ENCODE results near the gene CHGA.

Gene CHGA

DNA sequence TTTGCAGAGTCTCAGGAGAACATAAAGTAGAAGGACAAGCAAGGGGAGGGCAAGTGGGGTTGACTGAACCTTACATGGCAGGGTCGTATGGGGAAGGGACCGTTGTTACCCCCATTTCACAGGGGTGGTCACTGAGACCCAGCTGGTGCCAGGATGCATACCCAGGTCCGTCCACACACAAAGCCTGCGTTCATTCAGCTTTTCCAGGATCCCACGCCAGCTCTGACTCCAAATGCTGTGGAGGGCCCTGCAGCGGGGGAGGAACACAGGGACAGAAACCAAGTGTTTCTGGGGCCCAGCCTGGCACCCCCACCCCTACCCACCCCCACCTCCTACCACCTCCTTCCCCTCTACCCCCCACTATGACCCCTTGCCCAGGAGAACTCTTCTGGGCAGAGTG lies 16.5 kb upstream of the CHGA start:
- FAIRE-seq = no peak

DNA sequence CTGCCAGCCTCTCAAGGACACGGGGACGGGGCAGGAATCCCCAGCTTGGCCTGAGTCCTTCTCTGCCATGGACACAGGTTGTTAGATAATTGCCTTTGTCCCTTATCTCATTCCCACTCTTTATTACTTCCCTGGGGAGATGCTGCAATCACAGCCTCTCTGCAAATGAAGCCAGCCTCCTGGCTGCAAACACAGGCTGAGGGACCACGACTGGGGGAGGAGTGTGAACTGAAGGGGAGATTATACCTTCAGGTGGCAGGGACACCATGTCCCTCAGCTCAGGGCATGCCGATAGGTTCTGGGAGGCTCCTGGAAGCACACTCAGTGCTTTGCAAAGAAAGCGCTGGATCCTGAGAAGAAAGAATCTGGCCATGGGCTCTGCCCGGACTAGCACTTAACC lies 16.1 kb upstream of the CHGA start:
- FAIRE-seq = no peak

DNA sequence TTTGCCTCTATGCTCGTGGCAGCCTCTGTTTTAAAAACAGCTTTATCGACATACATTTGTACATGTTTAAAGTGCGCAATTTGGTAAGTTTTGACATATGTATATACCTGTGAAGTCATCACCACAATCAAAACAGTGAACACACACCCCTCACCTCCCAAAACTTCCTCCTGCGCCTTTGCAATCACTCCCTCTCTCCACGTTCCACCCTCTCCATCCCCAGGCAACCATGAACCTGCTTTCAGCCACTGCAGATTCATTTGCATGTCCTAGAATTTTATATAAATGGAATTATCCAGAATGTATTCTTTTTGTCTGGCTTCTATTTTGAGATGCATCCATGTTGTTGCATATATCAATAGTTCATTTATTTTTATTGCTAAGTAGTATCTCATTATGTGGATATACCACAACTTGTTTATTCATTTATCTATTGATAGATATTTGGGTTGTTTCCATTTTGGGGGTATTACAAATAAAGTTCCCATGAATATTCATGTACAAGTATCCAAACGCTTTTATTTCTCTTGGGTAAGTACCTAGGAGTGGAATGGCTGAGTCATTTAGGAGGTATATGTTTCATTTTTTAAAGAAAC lies 15.5 kb upstream of the CHGA start:
- FAIRE-seq = no peak

DNA sequence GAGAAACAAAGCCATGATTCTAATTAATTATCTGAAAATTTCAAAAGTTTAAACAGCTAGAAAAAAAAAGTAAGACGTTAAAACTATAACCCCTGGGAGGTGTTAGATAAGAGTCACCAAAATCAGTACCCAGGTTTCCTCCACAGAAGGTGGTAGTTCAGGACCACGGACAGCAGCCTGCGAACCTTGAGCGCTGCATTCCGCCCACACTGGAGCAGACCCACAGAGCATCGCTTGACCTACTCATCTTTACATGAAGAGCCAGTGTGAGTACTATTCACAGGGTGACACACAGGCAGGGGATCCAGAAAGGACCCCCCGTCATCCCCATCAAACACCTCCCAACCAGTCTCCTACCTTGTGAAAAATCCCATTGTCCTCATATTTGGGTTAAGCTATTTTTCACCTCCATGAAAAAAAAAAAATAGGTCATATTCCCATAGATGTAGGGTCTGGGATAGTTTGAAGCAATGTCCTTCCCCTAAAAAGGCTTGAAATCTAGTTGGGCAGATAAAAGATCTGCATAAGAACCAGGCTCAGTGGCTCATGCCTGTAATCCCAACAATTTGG lies 8.8 kb upstream of the CHGA start:
- no peak for FAIRE-seq

DNA sequence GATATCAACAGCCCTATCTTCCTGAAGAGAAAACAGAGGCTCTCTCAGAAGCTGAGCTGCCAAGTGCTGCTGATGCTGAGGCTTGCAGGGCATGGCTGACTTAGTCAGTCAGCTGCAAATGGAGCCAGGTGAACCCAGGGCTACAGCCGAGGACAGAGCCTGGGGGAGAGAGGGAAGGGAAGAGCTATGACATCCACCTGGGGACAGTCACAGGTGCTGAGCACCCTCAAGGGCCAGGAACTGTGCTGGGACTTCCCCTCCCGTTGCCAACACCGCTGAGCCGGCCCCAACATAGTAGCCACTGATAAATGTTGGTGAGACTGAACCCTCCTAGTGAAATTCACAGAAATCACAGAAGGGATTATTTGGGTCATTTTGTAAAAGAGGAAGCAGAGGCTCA lies 6.7 kb upstream of the CHGA start:
- no peak for FAIRE-seq

DNA sequence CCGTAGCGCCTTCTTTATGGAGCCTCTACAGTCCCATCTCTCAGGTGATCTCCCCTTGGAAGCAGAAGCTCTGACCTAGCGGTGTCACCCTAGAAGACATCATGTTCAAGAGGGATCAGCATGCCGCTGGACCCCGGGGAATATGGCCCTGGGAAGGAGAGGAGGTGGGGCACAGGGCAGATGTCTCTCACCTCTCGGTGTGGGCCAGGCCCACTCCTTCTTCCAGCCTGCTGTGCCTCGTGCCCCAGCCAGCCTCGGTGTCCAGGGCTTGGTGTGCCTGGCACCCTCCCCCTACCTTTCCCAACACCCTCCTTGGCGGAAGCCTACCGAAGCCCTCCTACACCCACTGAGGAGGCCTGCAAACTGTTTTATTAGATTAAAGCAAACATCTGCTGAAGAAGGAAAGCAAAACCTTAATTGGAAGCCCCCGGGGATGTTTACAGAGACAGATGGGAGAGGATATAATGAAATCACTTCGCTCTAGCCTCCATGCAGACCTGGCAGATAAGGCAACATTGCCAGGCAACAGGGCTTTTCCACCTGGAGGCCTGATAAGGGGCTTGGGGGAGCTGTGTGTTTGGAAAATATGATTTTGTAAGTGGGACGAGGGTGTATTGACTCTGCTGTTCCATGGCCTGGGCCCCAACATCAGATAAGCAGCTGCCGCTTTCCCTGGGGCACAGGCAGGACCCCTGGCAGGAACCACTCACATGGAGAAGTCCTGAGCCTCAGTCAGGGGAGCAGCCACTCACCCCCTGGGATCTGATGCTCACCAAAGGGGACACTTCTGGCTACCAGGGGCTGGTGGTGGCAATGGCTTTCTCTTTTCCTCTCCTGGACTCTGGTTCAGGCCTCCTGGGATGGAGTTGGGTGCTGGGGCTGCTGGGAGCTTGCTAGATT lies 5.7 kb upstream of the CHGA start:
- FAIRE-seq = no peak

DNA sequence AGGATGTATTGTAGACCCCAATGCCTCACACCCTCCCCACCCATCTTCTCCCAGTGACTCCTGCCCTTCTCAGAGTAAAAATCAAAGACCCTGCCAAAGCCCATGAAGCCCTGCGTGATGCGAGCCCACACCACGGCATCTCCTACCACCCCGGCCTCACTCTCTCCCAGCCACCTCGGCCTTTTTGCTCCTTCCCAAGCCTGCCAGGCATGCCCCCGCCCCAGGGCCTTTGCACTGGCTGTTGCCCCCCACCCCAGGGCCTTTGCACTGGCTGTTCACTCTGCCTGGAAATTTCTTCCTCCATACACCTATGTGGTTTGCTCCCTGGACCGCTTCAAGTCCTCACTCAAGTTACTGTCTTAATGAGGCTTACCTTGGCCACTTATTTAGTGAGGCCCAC lies 5.0 kb upstream of the CHGA start:
- no peak for FAIRE-seq

DNA sequence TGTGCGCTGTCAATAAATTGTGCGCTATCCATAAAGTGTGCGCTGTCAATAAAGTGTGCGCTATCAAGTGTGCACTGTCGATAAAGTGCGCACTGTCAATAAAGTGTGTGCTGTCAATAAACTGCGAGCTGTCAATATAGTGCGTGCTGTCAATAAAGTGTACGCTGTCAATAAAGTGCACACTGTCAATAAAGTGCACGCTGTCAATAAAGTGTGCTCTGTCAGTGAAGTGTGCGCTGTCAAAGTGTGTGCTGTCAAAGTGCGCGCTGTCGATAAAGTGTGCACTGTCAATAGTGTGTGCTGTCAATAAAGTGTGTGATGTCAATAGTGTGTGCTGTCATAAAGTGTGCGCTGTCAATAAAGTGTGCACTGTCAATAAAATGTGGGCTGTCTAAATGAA lies 2.9 kb upstream of the CHGA start:
- FAIRE-seq = no peak

DNA sequence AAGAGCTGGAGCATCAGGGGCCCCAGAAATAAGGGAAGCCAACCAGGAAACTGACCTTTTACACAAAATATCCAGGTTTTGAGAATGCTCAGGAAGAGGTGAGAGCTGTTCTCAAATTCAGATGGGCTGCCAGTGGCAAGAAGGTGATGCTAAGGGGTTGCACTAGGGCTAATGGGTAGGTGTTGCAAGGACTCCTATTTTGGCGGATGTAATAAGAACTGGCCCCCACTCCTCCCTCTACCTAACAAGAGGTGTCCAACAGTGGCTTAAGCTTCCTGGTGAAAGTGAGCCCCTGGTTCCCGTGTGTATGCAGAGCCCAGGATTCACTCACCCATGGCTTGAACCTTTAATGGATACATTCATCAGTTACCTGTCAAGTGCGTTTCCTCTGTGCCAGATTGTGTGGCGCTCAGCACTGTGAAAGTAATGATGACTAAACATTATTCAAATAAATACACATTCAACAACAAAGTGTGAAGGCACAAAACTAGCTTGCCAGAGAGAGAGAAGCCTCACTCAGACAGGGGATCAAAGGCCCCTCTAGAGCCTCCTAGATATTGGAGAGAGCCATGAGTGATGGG lies 705 bp upstream of the CHGA start:
- FAIRE-seq = no peak

DNA sequence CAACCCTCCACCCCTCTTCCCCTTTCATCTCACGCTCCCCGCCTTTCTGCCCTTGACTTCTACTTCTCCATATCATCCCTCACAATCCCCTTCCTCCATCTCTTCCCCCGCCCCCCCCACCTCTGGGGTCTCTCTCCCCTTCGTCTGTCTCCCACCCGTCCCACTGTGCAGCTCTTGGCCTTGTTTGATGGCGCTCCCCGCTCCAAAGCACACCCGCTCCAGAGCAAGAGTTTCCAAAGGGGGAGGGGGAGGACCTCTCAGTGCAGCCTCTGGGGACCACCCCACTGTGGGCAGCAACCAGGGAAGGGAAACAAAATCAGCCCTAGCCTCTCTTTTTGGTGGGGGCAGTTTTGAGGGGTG lies 774 bp downstream of the CHGA start:
- FAIRE-seq = no peak

DNA sequence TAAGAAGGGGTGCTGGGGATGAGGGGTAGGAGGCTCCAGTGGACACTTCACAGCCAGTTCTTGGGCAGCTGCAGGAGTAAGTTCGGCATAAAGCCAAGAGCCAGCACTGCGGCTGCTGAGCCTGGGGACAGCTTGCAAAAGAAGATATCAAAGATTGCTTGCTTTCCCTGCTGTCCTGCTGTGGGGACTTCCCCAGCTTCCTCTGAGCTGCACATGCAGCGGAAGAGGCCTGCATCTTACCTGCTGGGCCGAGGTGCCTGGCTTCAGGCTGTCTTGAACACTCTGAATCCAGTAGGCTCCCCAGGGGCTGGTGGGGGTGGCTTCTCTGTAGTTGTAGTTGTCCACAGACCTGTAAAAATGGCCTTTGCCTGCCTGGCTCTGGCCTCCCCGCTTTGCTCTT lies 1.3 kb downstream of the CHGA start:
- no peak for FAIRE-seq

DNA sequence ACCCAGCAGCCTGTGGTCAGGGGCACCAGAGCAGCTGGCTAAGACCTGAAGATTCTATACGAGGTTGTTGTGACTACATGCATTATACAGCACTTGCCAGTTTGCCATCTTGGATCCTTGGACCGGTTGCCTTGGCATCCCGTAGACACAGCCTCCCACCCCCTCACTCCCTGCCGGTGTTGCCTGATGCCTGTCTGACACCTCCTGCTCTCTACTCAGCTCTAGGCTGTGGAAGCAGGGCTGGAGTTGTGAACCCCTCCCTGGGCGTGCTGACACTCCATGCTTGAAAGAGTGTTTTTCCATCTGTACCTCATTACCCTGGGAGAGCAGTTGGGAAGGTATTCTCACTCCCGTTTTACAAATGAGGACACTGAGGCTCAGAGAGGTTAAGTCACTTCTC lies 2.5 kb downstream of the CHGA start:
- FAIRE-seq = no peak

DNA sequence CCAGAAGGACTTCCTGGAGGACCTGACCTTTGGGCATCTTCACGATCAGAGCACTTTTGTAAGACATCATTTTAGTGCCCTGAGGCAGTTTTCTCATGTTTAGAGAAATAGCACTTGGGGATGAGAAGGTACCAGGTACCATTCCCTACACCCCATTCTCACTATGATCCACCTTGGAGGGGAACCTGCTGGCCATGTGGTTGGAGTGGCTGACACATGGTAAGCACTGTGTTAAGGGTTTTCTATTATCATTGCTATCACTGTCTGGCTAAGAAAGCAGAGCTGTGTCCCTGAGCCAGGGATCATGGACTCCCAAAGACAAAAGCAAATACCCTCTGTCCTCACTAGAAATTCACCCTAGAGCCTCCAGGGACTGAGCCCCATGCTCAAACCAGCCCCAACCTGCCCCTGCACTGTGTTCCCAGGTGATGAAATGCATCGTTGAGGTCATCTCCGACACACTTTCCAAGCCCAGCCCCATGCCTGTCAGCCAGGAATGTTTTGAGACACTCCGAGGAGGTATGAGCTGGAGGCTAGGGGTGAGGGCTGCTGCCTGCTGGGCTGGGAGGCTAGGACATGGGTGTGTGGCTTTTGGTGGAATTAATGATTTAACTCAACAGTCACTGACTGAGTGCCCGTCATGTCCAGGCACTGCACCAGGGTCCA lies 3.4 kb downstream of the CHGA start:
- no peak for FAIRE-seq

DNA sequence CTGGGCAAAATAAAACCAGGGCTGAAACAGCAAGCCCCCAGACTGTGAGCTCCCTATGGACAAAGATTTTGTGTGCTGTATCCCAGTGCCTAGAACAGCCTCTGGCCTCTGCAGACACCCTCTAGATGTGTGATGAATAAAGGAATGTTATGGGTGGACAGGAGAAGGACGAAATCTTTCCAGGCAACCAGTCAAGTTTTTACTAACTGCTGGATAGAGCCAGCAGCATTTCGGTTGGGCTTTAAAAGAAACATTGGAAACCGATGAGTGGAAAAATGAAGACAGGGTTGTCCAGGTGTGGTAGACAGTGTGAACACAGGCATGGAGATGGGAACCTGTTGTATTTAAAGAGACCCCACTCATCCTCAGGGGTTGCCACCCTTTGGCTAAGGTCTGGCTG lies 4.0 kb downstream of the CHGA start:
- no peak for FAIRE-seq

DNA sequence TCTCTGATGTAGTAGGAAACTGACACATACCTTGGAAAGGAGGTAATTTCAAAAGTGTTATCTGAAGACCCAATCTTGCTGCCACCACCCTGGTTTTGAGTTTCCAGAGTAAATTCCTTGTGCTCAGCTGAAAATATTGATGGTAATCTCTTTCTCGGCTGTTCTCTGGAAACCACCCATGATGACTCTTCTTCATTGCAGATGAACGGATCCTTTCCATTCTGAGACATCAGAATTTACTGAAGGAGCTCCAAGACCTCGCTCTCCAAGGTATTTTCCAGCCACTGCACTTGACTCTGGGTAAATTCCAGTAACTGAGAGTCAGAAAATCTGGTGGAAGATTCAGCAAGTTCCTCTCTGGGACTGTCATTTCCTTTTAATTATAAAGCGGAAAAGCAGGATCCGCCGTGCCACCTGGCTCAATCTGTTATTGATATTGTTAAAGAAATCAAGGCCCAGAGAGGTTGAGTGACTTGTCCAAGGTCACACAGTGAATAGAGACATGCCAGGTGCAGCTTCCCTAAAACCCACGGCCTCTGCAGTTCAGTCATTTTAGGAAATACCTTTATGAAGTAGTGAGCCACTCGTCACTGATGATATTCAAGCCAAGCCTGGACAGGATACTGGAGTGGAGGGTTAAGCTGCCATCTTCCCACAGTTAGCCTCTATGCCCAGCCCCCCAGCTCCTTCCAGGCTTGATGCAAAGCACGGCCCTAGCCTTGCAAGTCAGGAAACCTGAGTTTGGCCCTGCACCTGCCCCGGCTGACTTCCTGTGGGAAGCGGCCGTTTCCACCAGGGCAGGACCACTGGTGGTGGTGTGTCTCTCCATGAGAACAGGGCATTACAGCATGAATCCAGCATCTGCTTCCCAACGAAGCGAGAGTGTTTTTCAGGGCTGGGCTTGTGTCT lies 4.7 kb downstream of the CHGA start:
- FAIRE-seq = no peak

DNA sequence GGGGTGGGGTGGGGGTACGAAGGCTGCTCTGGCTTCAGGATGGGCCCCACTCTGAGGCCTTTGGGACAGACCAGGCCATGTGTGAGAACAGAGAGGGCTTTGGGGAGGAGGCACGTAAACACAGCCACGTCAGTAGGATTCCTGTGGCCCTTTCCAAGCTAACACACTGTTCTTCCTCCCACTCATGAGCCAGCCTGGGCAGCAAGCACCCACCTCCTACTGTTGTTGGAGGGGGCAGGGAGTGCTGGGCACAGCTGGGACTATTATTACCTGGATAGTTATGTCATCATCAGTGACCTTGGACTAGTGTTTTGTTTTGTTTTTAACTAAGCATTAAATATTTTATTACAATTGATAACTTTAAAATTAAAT lies 5.3 kb downstream of the CHGA start:
- no peak for FAIRE-seq

DNA sequence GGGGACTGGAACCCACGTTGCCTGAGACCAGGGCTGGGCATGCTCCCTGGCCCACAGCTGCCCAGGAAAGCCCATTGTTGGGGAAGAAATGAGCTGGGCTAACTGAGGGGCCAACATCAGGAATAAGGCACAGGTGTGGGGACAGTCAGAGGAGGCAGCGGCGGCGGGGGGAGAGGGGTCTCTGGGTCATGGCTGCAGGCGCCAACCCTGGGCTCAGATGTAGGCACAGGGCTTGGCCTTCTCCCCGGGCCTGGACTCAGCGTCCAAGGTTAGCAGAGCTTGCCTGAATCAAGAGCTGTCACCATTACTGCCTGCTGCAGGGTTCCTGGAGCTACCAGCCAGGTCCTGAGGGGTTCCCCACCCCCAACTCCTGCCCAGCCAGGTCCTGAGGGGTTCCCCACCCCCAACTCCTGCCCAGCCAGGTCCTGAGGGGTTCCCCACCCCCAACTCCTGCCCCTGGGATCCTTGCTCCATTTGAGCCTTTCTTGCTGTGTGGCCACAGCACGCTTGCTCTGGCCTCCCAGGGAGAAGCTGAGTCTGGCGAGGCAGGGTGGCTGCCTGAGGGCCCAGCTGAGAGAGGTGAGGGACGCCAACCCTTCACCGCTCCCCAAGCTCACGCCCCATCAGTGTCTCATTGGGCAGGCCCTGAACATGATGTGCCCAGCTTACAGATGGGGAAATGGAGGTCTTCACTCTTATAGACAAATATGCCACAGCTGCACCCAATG lies 6.2 kb downstream of the CHGA start:
- no peak for FAIRE-seq

DNA sequence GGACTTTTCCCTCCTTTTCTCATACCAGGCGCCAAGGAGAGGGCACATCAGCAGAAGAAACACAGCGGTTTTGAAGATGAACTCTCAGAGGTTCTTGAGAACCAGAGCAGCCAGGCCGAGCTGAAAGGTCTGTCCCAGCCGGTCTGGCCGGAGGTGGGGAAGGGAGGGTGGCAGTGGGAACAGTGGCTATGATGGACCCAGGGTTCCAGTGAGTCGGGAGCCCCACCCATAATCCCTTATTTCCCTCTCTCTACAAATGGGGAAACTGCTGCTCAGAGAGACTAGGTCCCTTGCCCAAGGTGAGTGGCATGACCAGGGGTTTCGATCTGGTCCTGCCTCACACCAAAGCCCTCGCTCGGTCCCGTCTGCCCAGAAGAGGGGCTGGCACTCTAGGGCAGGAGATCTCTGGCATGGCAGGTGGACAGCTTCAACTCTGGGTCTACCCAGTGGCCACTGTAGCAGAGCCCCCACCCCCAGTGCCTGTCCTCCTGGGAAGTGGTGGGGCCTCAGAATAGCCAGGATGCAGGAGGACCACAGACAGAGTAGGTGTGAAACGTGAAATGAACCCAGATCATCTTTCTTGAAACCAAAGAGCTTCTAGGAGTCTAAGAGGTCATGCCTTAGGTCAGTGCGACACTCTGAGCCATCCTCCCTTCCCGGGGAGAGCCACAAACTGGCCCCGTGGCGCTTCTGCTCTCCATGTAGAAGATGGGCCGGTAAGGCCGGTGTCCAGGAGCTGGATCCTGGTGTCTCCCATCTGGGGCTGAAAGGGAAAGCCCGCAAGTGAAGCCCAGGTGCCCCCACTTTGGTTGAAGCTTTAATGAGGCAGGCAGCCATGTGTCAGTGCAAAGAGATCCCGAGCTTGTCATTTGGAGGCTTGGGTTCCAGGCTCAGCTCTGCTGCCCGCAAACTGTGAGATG lies 7.0 kb downstream of the CHGA start:
- no peak for FAIRE-seq

DNA sequence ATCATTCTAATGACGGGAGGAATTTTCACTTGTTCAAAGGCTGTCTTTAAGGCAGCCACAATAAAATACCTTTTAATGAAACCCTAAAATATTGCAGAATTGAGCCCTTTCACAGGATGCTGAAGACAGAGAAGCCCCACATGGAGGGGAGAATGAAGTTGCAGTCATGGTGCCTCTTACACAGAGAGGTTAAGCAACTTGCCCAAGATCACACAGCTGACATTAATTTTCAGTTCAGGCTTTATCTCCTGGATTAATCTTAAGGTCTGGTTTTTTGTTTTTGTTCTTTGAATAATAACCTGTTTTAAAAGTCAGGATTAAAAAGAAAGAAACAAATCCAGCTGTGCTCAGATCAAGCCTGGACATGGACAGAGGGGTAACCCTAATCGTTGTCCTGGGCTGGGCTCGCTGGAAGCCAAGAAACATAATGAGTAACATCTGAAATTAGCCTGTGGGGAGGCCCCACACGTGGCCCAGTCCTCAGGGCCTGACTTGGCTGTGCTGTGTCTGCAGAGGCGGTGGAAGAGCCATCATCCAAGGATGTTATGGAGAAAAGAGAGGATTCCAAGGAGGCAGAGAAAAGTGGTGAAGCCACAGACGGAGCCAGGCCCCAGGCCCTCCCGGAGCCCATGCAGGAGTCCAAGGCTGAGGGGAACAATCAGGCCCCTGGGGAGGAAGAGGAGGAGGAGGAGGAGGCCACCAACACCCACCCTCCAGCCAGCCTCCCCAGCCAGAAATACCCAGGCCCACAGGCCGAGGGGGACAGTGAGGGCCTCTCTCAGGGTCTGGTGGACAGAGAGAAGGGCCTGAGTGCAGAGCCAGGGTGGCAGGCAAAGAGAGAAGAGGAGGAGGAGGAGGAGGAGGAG lies 8.0 kb downstream of the CHGA start:
- FAIRE-seq = no peak

All from TTC549 (cell line).